B cell (primary cell): ENCODE results near the gene BCL2L13.

Source experiments
- EZH2 ChIP-seq: IDR thresholded peaks from 2 replicates; pipeline ENCODE4 v1.6.1; 2012; ENCODE audit warnings: borderline replicate concordance, low read depth, mild to moderate bottlenecking, moderate library complexity, low read length; ENCODE audit not compliant: insufficient read depth, poor library complexity, severe bottlenecking
- TF ChIP-seq, protein P1 (sequence below): fragments of 200-600 bp; IDR thresholded peaks from one replicate; pipeline ENCODE4 v1.8.0; 2022; ENCODE audit warnings: antibody characterized with exemption, mild to moderate bottlenecking

DNA sequence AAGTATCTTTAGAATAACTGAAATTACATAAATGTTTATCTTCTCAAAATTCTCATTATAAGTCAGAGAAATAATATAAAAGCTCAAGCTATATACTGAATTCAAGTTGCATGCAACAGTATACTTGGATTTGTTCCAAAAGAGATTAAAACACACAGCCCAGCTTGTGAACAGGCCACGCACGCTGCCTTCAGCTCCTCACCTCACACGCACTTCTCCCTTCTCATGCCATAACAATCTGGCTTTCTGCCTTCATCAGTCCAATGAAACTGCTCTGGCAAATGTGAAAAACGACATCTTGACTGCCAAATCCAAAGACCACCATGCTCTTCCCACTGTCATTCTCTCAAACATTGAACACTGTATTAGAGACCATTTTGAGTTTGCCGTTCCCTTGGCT lies 32.1 kb upstream of the BCL2L13 start:
- TF ChIP-seq, protein P1, sequence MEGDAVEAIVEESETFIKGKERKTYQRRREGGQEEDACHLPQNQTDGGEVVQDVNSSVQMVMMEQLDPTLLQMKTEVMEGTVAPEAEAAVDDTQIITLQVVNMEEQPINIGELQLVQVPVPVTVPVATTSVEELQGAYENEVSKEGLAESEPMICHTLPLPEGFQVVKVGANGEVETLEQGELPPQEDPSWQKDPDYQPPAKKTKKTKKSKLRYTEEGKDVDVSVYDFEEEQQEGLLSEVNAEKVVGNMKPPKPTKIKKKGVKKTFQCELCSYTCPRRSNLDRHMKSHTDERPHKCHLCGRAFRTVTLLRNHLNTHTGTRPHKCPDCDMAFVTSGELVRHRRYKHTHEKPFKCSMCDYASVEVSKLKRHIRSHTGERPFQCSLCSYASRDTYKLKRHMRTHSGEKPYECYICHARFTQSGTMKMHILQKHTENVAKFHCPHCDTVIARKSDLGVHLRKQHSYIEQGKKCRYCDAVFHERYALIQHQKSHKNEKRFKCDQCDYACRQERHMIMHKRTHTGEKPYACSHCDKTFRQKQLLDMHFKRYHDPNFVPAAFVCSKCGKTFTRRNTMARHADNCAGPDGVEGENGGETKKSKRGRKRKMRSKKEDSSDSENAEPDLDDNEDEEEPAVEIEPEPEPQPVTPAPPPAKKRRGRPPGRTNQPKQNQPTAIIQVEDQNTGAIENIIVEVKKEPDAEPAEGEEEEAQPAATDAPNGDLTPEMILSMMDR: no peak
- TF ChIP-seq EZH2: no peak
